Fibroblast of pulmonary artery (primary cell): ENCODE measurements around the gene WDR27.

Experiments used
- DNase-seq: peaks from one replicate; pipeline ENCODE4 v3.0.0-alpha.2; 2010; ENCODE audit warnings: low read depth
- H3K4me3 ChIP-seq: replicated peaks from 2 replicates; pipeline ENCODE4 v1.5.1; 2011; ENCODE audit warnings: low read depth, mild to moderate bottlenecking, control low read depth, low read length, moderate library complexity
- CTCF ChIP-seq: IDR thresholded peaks from 2 replicates; pipeline ENCODE4 v1.5.1; 2011; ENCODE audit warnings: mild to moderate bottlenecking, control low read depth, low read length, inconsistent platforms; ENCODE audit errors: missing control alignments

WDR27 gene

GRCh38 chr6:169729961-169730360 is 28.1 kb upstream of the WDR27 start:
- DNase-seq = no peak
- no peak for TF ChIP-seq CTCF
- no peak overlapping the region for H3K4me3 ChIP-seq

GRCh38 chr6:169726963-169727362 is 25.1 kb upstream of the WDR27 start:
- H3K4me3 ChIP-seq = no peak overlapping the region
- TF ChIP-seq CTCF = no peak
- no peak for DNase-seq

- TF ChIP-seq CTCF = no peak
- H3K4me3 ChIP-seq = no peak overlapping the region
Observed at GRCh38 chr6:169726049-169726400, 24.2 kb upstream of the WDR27 start.

GRCh38 chr6:169725125-169726048 is 23.6 kb upstream of the WDR27 start:
- TF ChIP-seq CTCF = no peak
- peak overlapping the region; percentile 57 for H3K4me3 ChIP-seq
- peak; percentile 84 for DNase-seq

More at GRCh38 chr6:169726049-169726400, 24.2 kb upstream of the WDR27 start:
- no peak for DNase-seq

- TF ChIP-seq CTCF = no peak
- peak within 1 kb of the TSS; percentile 72 for H3K4me3 ChIP-seq
- peak; percentile 27 for DNase-seq
Observed at GRCh38 chr6:169724494-169725124, 22.8 kb upstream of the WDR27 start, which contains the start of gene PHF10. Gene PHF10 (minus strand): TSS chr6:169724500. CDS start chr6:169723931, 569 bp downstream.

- peak overlapping the region; percentile 38 for H3K4me3 ChIP-seq
- peak; percentile 21 for DNase-seq
- TF ChIP-seq CTCF = no peak
Observed at GRCh38 chr6:169723991-169724493, 22.2 kb upstream of the WDR27 start.
